Right ventricle myocardium superior (tissue), 1 donor: ENCODE measurements around the gene KCNIP3. TPM values are rescaled to one million over a fixed set of nuclear protein-coding genes. Genes with fewer than 3 reads are reported as not detected.
"Not testable (repeated sequence)": the region's sequence is repeated elsewhere in the genome, so short reads cannot be mapped to it uniquely, and the experiment has no call there.

Source experiments
- ATAC-seq: fragments of 200-7000 bp; cut with Tn5 transposase; one replicate; pipeline ENCODE4 v1.9.1; 2020; ENCODE audit warnings: mild to moderate bottlenecking; ENCODE audit not compliant: poor library complexity
- DNase-seq: peaks from one replicate; pipeline ENCODE4 v3.0.0-alpha.2; 2020
- intact Hi-C: fragments of 100-400 bp; cut with DNase I; formaldehyde crosslinking; loops from one replicate; pipeline ENCODE4 v1.11.2; 2022
- total RNA-seq: library from RNA; stranded (reverse); fragmentation: NEBNext Ultra II Directional; extraction: Animal tissue kit (Norgen Biotek cat#: 25700); gene quantifications from one replicate; pipeline ENCODE4 v1.2.1, GENCODE V29; 2021
- donor health status: DM: no; HTN: yes; CAD: no; lungs with severe emphysema.

KCNIP3 gene
- total RNA-seq, 1 donor from 2014 or later = 8.4 TPM

GRCh38 chr2:95372845-95373244, 75.7 kb downstream of the KCNIP3 start:
- intact Hi-C loops = no loop called here
- DNase-seq (peak; percentile 16), ATAC-seq (no peak)

GRCh38 chr2:95374029-95374428, 76.9 kb downstream of the KCNIP3 start:
- ATAC-seq (no peak), DNase-seq (peak; percentile 9)
- intact Hi-C loops = no loop called here

- DNase-seq = peak; percentile 24
- ATAC-seq = no peak
- intact Hi-C loops = no loop called here
Observed at GRCh38 chr2:95374451-95374920, 77.3 kb downstream of the KCNIP3 start.

GRCh38 chr2:95374921-95375471, 77.8 kb downstream of the KCNIP3 start:
- ATAC-seq (no peak), DNase-seq (peak; percentile 34)
- intact Hi-C loops = no loop called here

- DNase-seq = peak; percentile 31
- ATAC-seq = peak; percentile 29
- intact Hi-C loops = no loop called here
Observed at GRCh38 chr2:95375532-95376150, 78.5 kb downstream of the KCNIP3 start.

GRCh38 chr2:95376311-95377215, 79.4 kb downstream of the KCNIP3 start:
- peak; percentile 19 for DNase-seq
- no peak for ATAC-seq
- intact Hi-C loops = no loop called here

GRCh38 chr2:95377216-95378123, 80.3 kb downstream of the KCNIP3 start:
- peak; percentile 40 for DNase-seq
- intact Hi-C loops = no loop called here
- no peak for ATAC-seq

GRCh38 chr2:95378281-95378680, 81.1 kb downstream of the KCNIP3 start:
- DNase-seq = peak; percentile 22
- ATAC-seq, intact Hi-C loops: not testable (repeated sequence)

- DNase-seq = no peak
- no peak for ATAC-seq
- intact Hi-C loops = no loop called here
Observed at GRCh38 chr2:95379371-95379831, 82.3 kb downstream of the KCNIP3 start.

- no peak for DNase-seq
- no peak for ATAC-seq
- intact Hi-C loops = no loop called here
Observed at GRCh38 chr2:95380280-95380679, 83.1 kb downstream of the KCNIP3 start.

- DNase-seq (no peak), ATAC-seq (no peak)
- intact Hi-C loops = no loop called here
Observed at GRCh38 chr2:95380731-95381130, 83.6 kb downstream of the KCNIP3 start.

- ATAC-seq (no peak), DNase-seq (no peak)
- intact Hi-C loops = no loop called here
Observed at GRCh38 chr2:95381212-95382191, 84.4 kb downstream of the KCNIP3 start.

- intact Hi-C loops = no loop called here
- DNase-seq (no peak), ATAC-seq (no peak)
Observed at GRCh38 chr2:95382192-95382591, 85.0 kb downstream of the KCNIP3 start.

GRCh38 chr2:95382686-95383634, 85.8 kb downstream of the KCNIP3 start:
- no peak for DNase-seq
- no peak for ATAC-seq
- intact Hi-C loops = no loop called here

GRCh38 chr2:95383635-95384027, 86.5 kb downstream of the KCNIP3 start:
- no peak for DNase-seq
- intact Hi-C loops = no loop called here

GRCh38 chr2:95384854-95385569, 87.9 kb downstream of the KCNIP3 start:
- intact Hi-C loops = no loop called here
- ATAC-seq (peak; percentile 64), DNase-seq (peak; percentile 59)

More at GRCh38 chr2:95383635-95384027, 86.5 kb downstream of the KCNIP3 start:
- ATAC-seq = no peak
